Ascending aorta (tissue), 2 donors: ENCODE measurements around the gene SLC26A4. TPM values are rescaled to one million over a fixed set of nuclear protein-coding genes. Genes with fewer than 3 reads are reported as not detected.

ENCODE experiments used
- DNase-seq, 2 donors: peaks; one replicate each; pipeline ENCODE4 v3.0.0-alpha.2; 2019; ENCODE audit warnings: low spot score in 2 of 2
- H3K27ac ChIP-seq, 2 donors: fragments of 200-600 bp; sonication (generic); one replicate each; pipeline ENCODE4 v1.5.1; 2016 to 2017; ENCODE audit warnings: mild to moderate bottlenecking in 1 of 2
- H3K27me3 ChIP-seq: fragments of 200-600 bp; sonication (generic); one replicate; pipeline ENCODE4 v1.5.1; 2017
- H3K36me3 ChIP-seq, 2 donors: fragments of 200-600 bp; sonication (generic); one replicate each; pipeline ENCODE4 v1.5.1; 2016
- H3K4me1 ChIP-seq, 2 donors: fragments of 200-600 bp; sonication (generic); one replicate each; pipeline ENCODE4 v1.5.1; 2016 to 2017; ENCODE audit warnings: mild to moderate bottlenecking in 1 of 2
- H3K4me3 ChIP-seq, 2 donors: fragments of 200-600 bp; sonication (generic); one replicate each; pipeline ENCODE4 v1.5.1; 2016 to 2017; ENCODE audit warnings: mild to moderate bottlenecking in 1 of 2
- H3K9me3 ChIP-seq, 2 donors: fragments of 200-600 bp; sonication (generic); one replicate each; pipeline ENCODE4 v1.5.1; 2016
- intact Hi-C: fragments of 100-400 bp; cut with DNase I; formaldehyde crosslinking; loops from one replicate; pipeline ENCODE4 v1.15.1; 2023
- total RNA-seq: library from RNA; depleted of rRNA; stranded (reverse); fragments of >200 nt; gene quantifications from one replicate; pipeline ENCODE4 v1.1.0, GENCODE V29; 2016
- TF ChIP-seq, protein P1 (sequence below), 3 experiments: fragments of 200-600 bp in 2 of 3; fragments of 450-650 bp in 1 of 3; sonication (generic) in 2 of 3; IDR thresholded peaks; one replicate each; pipeline ENCODE4 v1.5.1; 2016 to 2019; ENCODE audit warnings: antibody characterized with exemption in 3 of 3, mild to moderate bottlenecking in 1 of 3, moderate library complexity in 1 of 3

Gene SLC26A4
- total RNA-seq, 1 donor from 2014 or later = 4.7 TPM

DNA sequence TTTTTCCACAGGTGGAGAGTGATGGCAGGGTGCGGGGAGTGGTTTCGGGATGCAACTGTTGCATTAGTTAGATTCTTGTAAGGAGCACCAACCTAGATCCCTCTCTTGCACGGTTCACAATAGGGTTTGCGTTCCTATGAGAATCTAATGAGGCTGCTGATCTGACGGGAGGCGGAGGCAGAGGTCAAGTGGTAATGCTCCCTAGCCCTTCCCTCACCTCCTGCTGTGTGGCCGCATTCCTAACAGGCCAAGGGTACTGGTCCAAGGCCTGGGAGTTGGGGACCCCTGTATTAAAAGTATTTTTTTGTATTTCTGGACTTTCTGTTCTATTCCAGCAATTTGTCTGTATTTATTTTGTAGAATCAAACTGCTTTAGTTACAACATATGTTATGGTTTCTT is 90.5 kb downstream of the SLC26A4 start:
- Histone ChIP-seq H3K9me3 (no peaks in the 10 kb centered on the region), H3K27me3 (no peaks in the 10 kb centered on the region), H3K4me3 (no peak overlapping the region), H3K36me3 (peaks cover 40 to 58% of the 10 kb centered on the region in 2 donors), H3K4me1 (no peaks in the 10 kb centered on the region), H3K27ac (no peak overlapping the region)
- intact Hi-C loops = no loop called here
- TF ChIP-seq, protein P1, sequence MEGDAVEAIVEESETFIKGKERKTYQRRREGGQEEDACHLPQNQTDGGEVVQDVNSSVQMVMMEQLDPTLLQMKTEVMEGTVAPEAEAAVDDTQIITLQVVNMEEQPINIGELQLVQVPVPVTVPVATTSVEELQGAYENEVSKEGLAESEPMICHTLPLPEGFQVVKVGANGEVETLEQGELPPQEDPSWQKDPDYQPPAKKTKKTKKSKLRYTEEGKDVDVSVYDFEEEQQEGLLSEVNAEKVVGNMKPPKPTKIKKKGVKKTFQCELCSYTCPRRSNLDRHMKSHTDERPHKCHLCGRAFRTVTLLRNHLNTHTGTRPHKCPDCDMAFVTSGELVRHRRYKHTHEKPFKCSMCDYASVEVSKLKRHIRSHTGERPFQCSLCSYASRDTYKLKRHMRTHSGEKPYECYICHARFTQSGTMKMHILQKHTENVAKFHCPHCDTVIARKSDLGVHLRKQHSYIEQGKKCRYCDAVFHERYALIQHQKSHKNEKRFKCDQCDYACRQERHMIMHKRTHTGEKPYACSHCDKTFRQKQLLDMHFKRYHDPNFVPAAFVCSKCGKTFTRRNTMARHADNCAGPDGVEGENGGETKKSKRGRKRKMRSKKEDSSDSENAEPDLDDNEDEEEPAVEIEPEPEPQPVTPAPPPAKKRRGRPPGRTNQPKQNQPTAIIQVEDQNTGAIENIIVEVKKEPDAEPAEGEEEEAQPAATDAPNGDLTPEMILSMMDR (IDR thresholded peaks at IDR 0.05) = no peak
- DNase-seq = no peak

DNA sequence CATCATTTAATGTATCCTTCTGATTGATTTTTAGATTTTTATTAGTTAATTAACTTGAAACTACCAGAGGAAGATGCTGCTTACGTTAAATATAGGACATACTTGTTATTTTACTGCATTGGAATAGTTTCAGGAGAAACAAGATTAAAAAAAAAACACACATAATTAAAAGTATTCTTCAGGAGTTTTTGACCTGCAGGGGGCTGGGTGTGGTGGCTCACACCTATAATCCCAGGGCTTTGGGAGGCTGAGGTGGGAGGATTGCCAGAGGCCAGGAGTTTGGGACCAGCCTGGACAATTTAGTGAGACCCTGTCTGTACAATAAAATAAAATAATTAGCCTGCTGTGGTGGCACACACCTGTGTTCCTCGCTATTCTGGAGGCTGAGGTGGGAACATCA is 94.0 kb downstream of the SLC26A4 start:
- TF ChIP-seq, protein P1 (IDR thresholded peaks at IDR 0.05) = no peak
- no peaks in the 10 kb centered on the region for H3K4me1 ChIP-seq
- H3K4me3 ChIP-seq = no peak overlapping the region
- intact Hi-C loops = no loop called here
- DNase-seq = no peak
- no peak overlapping the region for H3K27ac ChIP-seq
- H3K27me3 ChIP-seq = no peaks in the 10 kb centered on the region
- no peaks in the 10 kb centered on the region for H3K9me3 ChIP-seq
- H3K36me3 ChIP-seq = peaks cover 53 to 83% of the 10 kb centered on the region in 2 donors

DNA sequence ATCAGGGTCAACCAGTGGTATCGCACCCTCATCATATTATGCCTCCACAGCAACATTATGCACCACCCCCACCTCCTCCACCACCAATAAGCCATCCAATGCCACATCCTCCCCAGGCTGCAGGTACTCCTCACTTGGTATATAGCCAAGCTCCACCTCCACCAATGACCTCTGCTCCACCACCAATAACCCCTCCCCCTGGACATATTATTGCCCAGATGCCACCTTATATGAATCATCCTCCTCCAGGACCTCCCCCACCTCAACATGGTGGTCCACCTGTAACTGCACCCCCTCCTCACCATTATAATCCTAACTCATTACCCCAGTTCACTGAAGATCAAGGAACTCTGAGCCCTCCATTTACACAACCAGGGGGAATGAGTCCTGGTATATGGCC is 98.0 kb downstream of the SLC26A4 start:
- TF ChIP-seq, protein P1 (IDR thresholded peaks at IDR 0.05) = no peak
- no peaks in the 10 kb centered on the region for H3K9me3 ChIP-seq
- H3K4me3 ChIP-seq = no peak overlapping the region
- H3K4me1 ChIP-seq = no peaks in the 10 kb centered on the region
- intact Hi-C loops = no loop called here
- DNase-seq = no peak
- no peak overlapping the region for H3K27ac ChIP-seq
- H3K36me3 ChIP-seq = peaks cover 31 to 58% of the 10 kb centered on the region in 2 donors
- H3K27me3 ChIP-seq = no peaks in the 10 kb centered on the region

DNA sequence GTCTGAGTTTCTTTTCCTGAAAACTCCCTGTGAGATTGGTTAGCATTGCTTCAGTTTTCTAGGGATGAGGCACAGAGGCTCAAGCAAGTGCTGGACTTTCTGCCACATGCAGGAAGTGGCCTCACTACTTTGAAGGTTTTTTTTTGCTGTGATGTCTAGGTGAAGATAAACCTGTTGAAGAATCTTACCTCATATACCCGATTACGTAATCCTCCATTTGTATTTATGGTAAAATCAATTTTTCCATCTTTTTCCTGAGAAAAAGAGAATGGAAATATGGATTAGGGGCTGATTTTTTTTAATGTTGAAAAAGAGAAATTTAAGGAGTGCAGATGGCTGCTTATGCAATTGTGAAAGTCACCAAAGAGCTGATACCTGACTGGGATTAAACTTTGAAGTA is 106.8 kb downstream of the SLC26A4 start:
- H3K27ac ChIP-seq = no peak overlapping the region
- no peaks in the 10 kb centered on the region for H3K27me3 ChIP-seq
- no peak for DNase-seq
- H3K36me3 ChIP-seq = no peaks in the 10 kb centered on the region
- intact Hi-C loops = no loop called here
- H3K4me1 ChIP-seq = no peaks in the 10 kb centered on the region
- no peaks in the 10 kb centered on the region for H3K9me3 ChIP-seq
- TF ChIP-seq, protein P1 (IDR thresholded peaks at IDR 0.05) = no peak
- H3K4me3 ChIP-seq = no peak overlapping the region

Other genes with a start within 250 kb of the SLC26A4 start
- gene GPR22, start 190.8 kb upstream of the SLC26A4 start, total RNA-seq = not detected
- gene COG5, start 96.9 kb upstream of the SLC26A4 start, total RNA-seq = 16.8 TPM
- 0.75 TPM for gene DUS4L, start 96.9 kb upstream of the SLC26A4 start, total RNA-seq
- gene BCAP29, start 80.6 kb upstream of the SLC26A4 start, total RNA-seq = 73.2 TPM
- 44.1 TPM for gene CBLL1, start 83.3 kb downstream of the SLC26A4 start, total RNA-seq
- 0.11 TPM for gene SLC26A3, start 142.4 kb downstream of the SLC26A4 start, total RNA-seq
- gene DLD, start 230.4 kb downstream of the SLC26A4 start, total RNA-seq = 19.2 TPM